Heart right ventricle (tissue), 16 donors: ENCODE measurements around the gene SEMA5A. TPM values are rescaled to one million over a fixed set of nuclear protein-coding genes. Genes with fewer than 3 reads are reported as not detected.
"Not testable (repeated sequence)": the region's sequence is repeated elsewhere in the genome, so short reads cannot be mapped to it uniquely, and the experiment has no call there.

ENCODE experiments used
- ATAC-seq, 8 donors: fragments of 200-7000 bp; cut with Tn5 transposase; one replicate each; pipeline ENCODE4 v1.9.1; 2020; ENCODE audit warnings: mild to moderate bottlenecking in 8 of 8, moderate library complexity in 8 of 8, moderate number of reproducible peaks in 1 of 8
- DNase-seq, 2 donors: peaks; one replicate each; pipeline ENCODE4 v3.0.0-alpha.2; 2020
- H3K27ac ChIP-seq, 10 donors: fragments of 200-600 bp; sonication (generic) in 2 of 10; one replicate each; pipeline versions ENCODE4 v1.5.0 to v1.8.0; 2020 to 2022; ENCODE audit warnings: mild to moderate bottlenecking in 3 of 10
- H3K27me3 ChIP-seq, 7 donors: fragments of 200-600 bp; one replicate each; pipeline ENCODE4 v1.8.0; 2021 to 2022; ENCODE audit warnings: mild to moderate bottlenecking in 2 of 7
- H3K36me3 ChIP-seq, 9 donors: fragments of 200-600 bp; sonication (generic) in 1 of 9; one replicate each; pipeline versions ENCODE4 v1.5.0 to v1.8.0; 2020 to 2022; ENCODE audit warnings: mild to moderate bottlenecking in 2 of 9
- H3K4me1 ChIP-seq, 9 donors: fragments of 200-600 bp; sonication (generic) in 1 of 9; one replicate each; pipeline versions ENCODE4 v1.5.0 to v1.8.0; 2020 to 2022; ENCODE audit warnings: mild to moderate bottlenecking in 4 of 9
- H3K4me3 ChIP-seq, 10 donors: fragments of 200-600 bp; sonication (generic) in 2 of 10; one replicate each; pipeline versions ENCODE4 v1.5.0 to v1.8.0; 2020 to 2022; ENCODE audit warnings: mild to moderate bottlenecking in 7 of 10, moderate library complexity in 2 of 10
- H3K9me3 ChIP-seq, 11 donors: fragments of 200-600 bp in 10 of 11; sonication (generic) in 2 of 11; one replicate each; pipeline versions ENCODE4 v1.5.0 to v1.8.0; 2013 to 2022; ENCODE audit warnings: mild to moderate bottlenecking in 2 of 11, control low read depth in 1 of 11, moderate library complexity in 1 of 11
- CTCF ChIP-seq, 9 donors: fragments of 200-600 bp; sonication (generic) in 2 of 9; IDR thresholded peaks; one replicate each; pipeline versions ENCODE4 v1.5.0 to v1.8.0; 2021 to 2022; ENCODE audit warnings: antibody characterized with exemption in 9 of 9, mild to moderate bottlenecking in 5 of 9, moderate library complexity in 1 of 9
- WGBS, 2 donors: extraction: QIAGEN DNeasy Blood & Tissue Kit; methylation state at CpG; one replicate each; pipeline ENCODE4 v1.1.7; 2013; ENCODE audit warnings: inconsistent platforms in 1 of 2; 5-methylcytosine and 5-hydroxymethylcytosine counted together
- intact Hi-C, 10 donors: fragments of 100-400 bp; cut with DNase I; formaldehyde crosslinking; loops; one replicate each; pipeline versions ENCODE4 v1.11.1 to v1.14.2; 2022
- polyA plus RNA-seq, 2 donors: library from polyadenylated mRNA; stranded (reverse); fragments of 200-250 nt; gene quantifications; one replicate each; pipeline ENCODE4 v1.2.3, GENCODE V29; 2013
- total RNA-seq, 10 donors: library from RNA; stranded (reverse); fragmentation: NEBNext Ultra II Directional in 3 of 10; extraction: Animal tissue kit (Norgen Biotek cat#: 25700) in 3 of 10; gene quantifications; one replicate each; pipeline versions ENCODE4 v1.2.1 to v1.2.4, GENCODE V29; 2021 to 2023
- donor health status: Arrhythmogenic right ventricular cardiomyopathy.
- donor health status: ischemic (EF 13 %, LVEDD 7.1; RV severe dilation, severe dysfunction).
- donor health status: healthy with polysubstance abuse.
- donor health status: DM: no; HTN: yes; CAD: no.
- donor health status: DM: no; HTN: no; CAD: no.
- donor health status: ischemic (EF 25% LVEDD 6.9; RV normal size, moderate dysfunction).
- donor health status: ischemic (EF 25% LVEDD 5.7; RV mildly dilated, moderate dysfunction).
- donor health status: healthy.
- donor health status: DM: yes; HTN: yes; CAD: no.
- donor health status: Ischemic cardiomyopathy.
- donor health status: ischemic (EF 35%, LVEDD 5.7; RV mildly dilated, moderate dysfunction).
- donor health status: nonischemic (EF 11% LVEDD 7.7; RV severe dilation, severe dysfunction).
- donor health status: DM: yes; HTN: yes; CAD: no.
- donor health status: PGD.
- donor health status: ischemic (EF 29% LVEDD 5.4; RV normal size, mild dysfunction).
- donor health status: nonischemic (EF 23%, LVEDD 6.1; RV moderate dilation, normal function).

Gene SEMA5A
- total and polyA plus RNA-seq, 12 donors = 1.9 to 71.5 (median 48.0) TPM

GRCh38 chr5:9405196-9405754 lies 140.6 kb downstream of the SEMA5A start:
- Histone ChIP-seq H3K27ac (no peak overlapping the region), H3K27me3 (no peaks in the 10 kb centered on the region), H3K36me3 (no peaks in the 10 kb centered on the region), H3K4me3 (no peak overlapping the region), H3K9me3 (no peaks in the 10 kb centered on the region), H3K4me1 (peaks cover 0 to 6% (median 0%) of the 10 kb centered on the region in 9 donors)
- intact Hi-C loops = no loop called here
- ATAC-seq = no peak
- TF ChIP-seq CTCF (IDR thresholded peaks at IDR 0.05) = no peak
- WGBS, 2 donors = 79 to 87% methylated on average over 1 of the region's 1 CpG
- DNase-seq = no peak

DNA sequence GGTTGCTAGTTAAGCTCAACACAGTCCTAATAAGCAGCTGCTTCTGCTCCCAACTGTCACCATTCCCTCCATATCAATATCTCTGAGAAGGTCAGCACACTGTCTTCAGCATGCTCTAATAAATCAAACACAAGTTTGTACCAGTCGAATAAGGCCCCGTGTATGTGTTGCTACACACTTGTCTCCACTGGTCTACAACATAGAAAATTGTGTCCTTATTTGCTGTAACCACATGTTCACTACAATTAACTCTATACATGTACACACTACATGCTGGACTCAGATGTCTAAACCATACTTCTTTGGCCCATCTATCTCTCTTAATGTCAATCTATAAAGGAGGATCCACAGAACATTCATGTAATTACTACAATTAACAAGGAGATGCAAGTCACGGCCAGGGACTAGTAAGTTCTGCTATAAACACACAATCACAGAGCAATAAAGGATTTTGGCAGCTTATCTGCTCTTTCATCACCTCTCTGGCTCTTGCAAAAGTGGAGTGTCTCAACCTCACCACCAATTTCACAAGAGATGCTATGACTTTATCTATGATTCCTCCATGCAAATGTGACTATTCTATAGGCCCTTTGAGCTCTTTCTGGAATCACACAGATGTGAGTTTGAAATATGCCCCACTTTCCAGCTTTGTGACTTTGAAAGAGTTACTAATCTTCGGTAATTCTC lies 143.9 kb downstream of the SEMA5A start:
- intact Hi-C loops = no loop called here
- ATAC-seq = no peak
- TF ChIP-seq CTCF (IDR thresholded peaks at IDR 0.05) = no peak
- Histone ChIP-seq H3K4me3 (no peak overlapping the region), H3K4me1 (peaks cover 0 to 11% (median 5%) of the 10 kb centered on the region in 9 donors), H3K9me3 (peaks cover 0 to 8% (median 0%) of the 10 kb centered on the region in 11 donors), H3K36me3 (no peaks in the 10 kb centered on the region), H3K27me3 (no peaks in the 10 kb centered on the region), H3K27ac (no peak overlapping the region)
- WGBS, 2 donors = 68 to 81% methylated on average over 4 of the region's 4 CpGs
- no peak for DNase-seq

DNA sequence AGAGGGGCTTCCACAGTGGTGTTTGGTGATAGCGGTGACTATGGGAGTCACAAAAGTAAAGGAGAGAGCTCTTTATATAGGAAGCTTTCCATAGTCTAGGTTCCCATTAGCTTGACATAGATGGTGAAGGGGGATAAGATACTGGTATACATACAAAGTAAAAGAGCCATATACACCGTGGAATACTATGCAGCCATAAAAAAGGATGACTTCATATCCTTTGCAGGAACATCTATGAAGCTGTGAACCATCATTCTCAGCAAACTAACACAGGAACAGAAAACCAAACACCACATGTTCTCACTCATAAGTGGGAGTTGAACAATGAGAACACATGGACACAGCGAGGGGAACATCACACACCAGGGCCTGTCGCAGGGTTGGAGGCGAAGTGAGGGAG lies 146.1 kb downstream of the SEMA5A start:
- intact Hi-C loops, H3K36me3 ChIP-seq, H3K9me3 ChIP-seq, H3K27me3 ChIP-seq, ATAC-seq, H3K4me3 ChIP-seq, H3K27ac ChIP-seq, DNase-seq: not testable (repeated sequence)
- H3K4me1 ChIP-seq = peaks cover 0 to 11% (median 4%) of the 10 kb centered on the region in 9 donors
- 84% methylated on average over 5 of the region's 5 CpGs for WGBS, 2 donors

DNA sequence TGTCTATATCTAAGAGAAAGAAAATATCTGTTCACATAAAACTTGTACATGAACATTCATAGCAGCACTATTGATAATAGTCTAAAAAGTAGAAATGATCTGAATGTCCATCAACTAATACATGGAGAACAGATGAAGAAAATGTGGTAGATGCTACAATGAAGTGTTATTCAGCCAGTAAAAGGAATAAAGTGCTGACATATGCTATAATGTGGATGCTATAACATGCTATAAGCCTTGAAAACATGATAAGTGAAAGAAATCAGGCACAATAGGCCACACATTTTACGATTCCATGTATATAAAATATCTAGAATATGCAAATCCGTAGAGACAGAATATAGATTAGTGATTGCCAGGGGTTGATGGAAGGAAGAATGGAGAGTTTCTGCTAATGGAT lies 146.8 kb downstream of the SEMA5A start:
- Histone ChIP-seq H3K27me3 (no peaks in the 10 kb centered on the region), H3K36me3 (no peaks in the 10 kb centered on the region), H3K4me1 (peaks cover 0 to 11% (median 0%) of the 10 kb centered on the region in 9 donors), H3K27ac (no peak overlapping the region), H3K4me3 (no peak overlapping the region), H3K9me3 (peaks cover 0 to 8% (median 0%) of the 10 kb centered on the region in 11 donors)
- no peak for TF ChIP-seq CTCF (IDR thresholded peaks at IDR 0.05)
- no peak for DNase-seq
- intact Hi-C loops = no loop called here
- ATAC-seq = no peak
- WGBS, 2 donors = 83 to 85% methylated on average over 2 of the region's 2 CpGs

DNA sequence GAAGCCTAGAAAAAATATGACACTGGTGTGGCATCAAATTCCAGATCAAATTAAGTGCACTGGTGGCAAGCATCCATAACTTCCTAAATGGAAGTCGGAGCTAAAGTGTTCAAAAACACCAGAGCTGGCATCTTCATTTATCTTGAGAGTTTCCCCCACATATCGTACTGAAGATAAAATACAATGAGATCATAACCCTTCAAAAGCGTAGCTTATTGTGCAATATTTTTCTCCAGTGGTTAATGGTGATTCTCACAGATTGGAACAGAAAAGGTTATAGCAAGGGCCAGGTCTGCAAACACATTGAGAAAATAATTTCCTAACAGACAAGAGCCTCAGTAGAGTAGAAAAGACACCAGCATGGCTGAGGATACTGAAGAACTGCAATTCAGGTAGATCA lies 147.6 kb downstream of the SEMA5A start:
- Histone ChIP-seq H3K27ac (no peak overlapping the region), H3K36me3 (no peaks in the 10 kb centered on the region), H3K4me1 (peaks cover 0 to 18% (median 7%) of the 10 kb centered on the region in 9 donors), H3K27me3 (no peaks in the 10 kb centered on the region), H3K9me3 (peaks cover 0 to 8% (median 0%) of the 10 kb centered on the region in 11 donors), H3K4me3 (no peak overlapping the region)
- intact Hi-C loops = no loop called here
- DNase-seq = no peak
- 31 to 35% methylated on average over 3 of the region's 3 CpGs for WGBS, 2 donors
- no peak for ATAC-seq
- TF ChIP-seq CTCF (IDR thresholded peaks at IDR 0.05) = no peak
